ENCODE results near the gene SNRNP200.

The SNRNP200 gene

DNA sequence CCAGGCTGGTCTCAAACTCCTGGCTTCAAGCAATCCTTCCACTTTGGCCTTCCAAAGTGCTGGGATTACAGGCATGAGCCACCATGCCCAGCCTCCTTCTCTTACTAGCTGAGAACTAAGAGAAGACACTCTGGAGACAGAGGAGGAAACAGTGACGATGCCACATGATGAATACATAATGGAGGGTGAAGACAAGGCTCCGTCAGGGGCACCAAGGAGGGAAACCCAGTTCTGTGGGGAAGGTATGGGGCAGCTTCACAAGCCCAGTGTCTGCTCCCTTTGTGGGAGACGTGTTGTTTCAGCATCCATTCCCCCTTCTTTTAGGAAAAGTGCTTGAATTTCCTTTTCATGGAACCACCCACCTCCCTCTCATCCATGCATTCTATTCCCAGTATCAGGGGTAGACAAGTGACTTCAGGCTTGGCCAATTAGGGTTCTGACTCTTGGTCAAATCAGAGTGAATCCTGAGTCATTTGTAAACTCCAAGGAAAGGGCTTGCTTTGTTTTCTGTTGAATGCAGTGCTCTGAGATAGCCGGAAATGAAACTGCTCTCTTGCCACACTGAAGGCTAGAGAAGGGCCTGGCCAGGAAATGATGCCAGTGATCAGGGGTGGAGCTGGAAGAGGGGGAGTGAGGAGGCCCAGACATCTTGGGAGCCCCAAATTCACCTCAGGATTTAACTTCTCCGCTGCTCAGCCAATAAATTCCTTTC lies 63.3 kb downstream of the SNRNP200 start:
- Mint-ChIP-seq H3K27me3 (no peaks in the 10 kb centered on the region), H3K27ac (peak overlapping the region; percentile 95)

DNA sequence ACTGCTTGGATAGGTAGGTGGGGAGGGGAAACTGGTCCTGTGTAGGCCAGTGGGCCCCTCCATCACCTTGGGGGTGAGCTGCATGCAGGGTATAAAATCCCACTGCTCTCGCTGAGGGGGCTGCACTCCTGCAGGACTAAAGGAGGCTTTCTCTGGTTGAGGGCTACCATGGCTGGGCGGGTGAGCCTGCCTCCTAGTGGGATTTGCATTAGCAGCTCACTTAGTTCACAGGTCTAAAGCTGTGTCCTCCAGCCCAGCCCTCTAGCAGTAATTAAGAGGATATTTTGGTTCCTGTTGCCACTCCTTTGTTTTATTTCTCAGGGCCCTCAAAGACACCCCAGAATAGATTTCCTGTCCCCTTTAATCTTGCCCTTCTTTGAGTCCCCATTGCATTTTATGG lies 64.1 kb downstream of the SNRNP200 start:
- Mint-ChIP-seq H3K4me3 (peak overlapping the region; percentile 54), H3K4me1 (ENCODE audit: low read depth) (peaks cover 41% of the 10 kb centered on the region), H3K27ac (peak overlapping the region; percentile 95), H3K36me3 (ENCODE audit: low read depth) (peaks cover 3% of the 10 kb centered on the region), H3K9me3 (no peaks in the 10 kb centered on the region), H3K27me3 (no peaks in the 10 kb centered on the region)
- DNase-seq = no peak

More for the DNA sequence above, 63.3 kb downstream of the SNRNP200 start:
- Mint-ChIP-seq H3K9me3 (no peaks in the 10 kb centered on the region), H3K4me1 (ENCODE audit: low read depth) (peaks cover 46% of the 10 kb centered on the region), H3K4me3 (peak overlapping the region; percentile 54), H3K36me3 (ENCODE audit: low read depth) (peaks cover 3% of the 10 kb centered on the region)
- DNase-seq = peak; percentile 53

DNA sequence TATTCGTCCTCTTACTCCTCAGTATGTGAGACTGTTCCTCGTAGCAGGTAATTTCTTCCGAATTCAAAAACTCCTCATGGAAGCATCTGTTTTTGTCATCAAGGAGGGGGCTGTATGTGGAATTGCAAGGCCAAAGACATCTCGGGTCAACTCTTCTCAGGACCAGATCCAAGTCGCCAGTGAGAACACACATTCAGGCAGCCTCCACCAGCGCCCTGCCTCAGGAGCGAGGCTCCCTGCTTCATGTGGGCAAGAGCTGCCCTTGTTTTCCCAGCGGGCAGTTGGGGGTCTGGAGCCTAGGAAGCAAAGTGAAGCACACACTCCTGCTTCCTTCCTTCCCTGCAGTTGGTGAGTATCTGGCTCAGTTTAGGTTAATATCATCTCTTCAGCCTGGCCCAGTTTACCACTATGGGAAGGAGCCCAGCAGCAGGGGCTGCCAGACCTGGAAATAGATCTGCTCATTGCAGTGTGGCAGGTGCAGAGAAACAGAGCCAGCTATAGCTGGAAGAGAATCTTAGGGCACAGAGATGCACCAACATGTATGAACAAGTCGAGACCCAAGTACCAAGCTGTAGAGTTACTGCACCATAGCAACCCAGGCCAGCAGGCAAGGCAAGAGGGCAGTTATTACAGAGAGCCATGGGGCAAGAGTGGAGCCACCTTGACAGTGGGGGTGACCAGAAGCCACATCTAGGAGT lies 64.9 kb downstream of the SNRNP200 start:
- Mint-ChIP-seq H3K4me1 (ENCODE audit: low read depth) (peaks cover 34% of the 10 kb centered on the region), H3K4me3 (no peak overlapping the region), H3K27me3 (no peaks in the 10 kb centered on the region), H3K27ac (peak overlapping the region; percentile 95), H3K36me3 (ENCODE audit: low read depth) (peaks cover 3% of the 10 kb centered on the region), H3K9me3 (no peaks in the 10 kb centered on the region)
- DNase-seq = no peak

DNA sequence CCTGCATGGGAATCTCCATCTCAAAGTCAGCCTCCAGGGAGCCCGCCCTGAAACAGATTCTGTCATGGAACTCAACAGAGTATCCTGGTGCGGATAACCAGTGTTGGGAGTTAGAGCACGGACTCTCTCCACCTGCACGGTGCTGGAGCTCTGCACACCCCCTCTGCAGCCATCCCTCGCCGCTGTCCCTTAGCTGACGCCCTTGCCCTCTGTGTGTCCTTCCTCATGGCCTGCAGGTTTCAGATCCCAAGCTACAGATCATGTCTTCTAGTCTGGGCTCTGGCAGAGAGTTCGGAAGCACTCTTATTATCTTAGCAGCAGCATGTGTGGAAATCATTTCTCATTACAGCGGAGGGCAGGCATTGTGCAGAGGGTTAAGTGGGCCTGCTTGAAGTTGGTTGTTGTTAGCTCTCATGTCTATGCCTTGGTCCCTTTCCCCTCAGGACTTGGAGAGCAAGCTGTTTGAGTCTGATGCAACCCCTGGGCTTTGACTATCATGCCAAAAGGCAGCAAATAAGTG lies 65.5 kb downstream of the SNRNP200 start:
- Mint-ChIP-seq H3K9me3 (no peaks in the 10 kb centered on the region), H3K36me3 (ENCODE audit: low read depth) (peaks cover 1% of the 10 kb centered on the region), H3K4me3 (no peak overlapping the region), H3K27ac (no peak overlapping the region), H3K4me1 (ENCODE audit: low read depth) (peaks cover 30% of the 10 kb centered on the region), H3K27me3 (no peaks in the 10 kb centered on the region)
- DNase-seq = no peak

DNA sequence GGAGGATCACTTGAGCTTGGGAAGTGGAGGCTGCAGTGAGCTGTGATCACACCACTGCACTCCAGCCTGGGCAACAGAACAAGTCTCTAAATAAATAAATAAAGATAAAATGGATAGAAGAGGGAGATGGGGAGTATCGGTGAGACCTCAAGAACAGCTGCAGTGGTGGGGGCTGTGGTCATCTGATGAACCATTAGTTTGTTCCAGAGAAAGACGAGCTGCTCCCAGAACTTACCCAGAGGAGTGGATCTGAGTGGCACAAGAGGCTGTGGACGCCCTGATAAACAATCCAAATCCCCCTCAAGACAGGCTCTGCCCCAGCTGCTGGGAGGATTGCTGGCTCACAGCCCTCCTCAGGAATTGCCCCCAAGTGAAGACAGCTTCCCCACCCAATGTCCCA lies 66.3 kb downstream of the SNRNP200 start:
- no peak overlapping the region for H3K4me3 Mint-ChIP-seq
- no peak overlapping the region for H3K27ac Mint-ChIP-seq
- peaks cover 27% of the 10 kb centered on the region for H3K4me1 Mint-ChIP-seq (ENCODE audit: low read depth)
- no peaks in the 10 kb centered on the region for H3K36me3 Mint-ChIP-seq (ENCODE audit: low read depth)
- no peak for DNase-seq
- H3K27me3 Mint-ChIP-seq = no peaks in the 10 kb centered on the region
- no peaks in the 10 kb centered on the region for H3K9me3 Mint-ChIP-seq

DNA sequence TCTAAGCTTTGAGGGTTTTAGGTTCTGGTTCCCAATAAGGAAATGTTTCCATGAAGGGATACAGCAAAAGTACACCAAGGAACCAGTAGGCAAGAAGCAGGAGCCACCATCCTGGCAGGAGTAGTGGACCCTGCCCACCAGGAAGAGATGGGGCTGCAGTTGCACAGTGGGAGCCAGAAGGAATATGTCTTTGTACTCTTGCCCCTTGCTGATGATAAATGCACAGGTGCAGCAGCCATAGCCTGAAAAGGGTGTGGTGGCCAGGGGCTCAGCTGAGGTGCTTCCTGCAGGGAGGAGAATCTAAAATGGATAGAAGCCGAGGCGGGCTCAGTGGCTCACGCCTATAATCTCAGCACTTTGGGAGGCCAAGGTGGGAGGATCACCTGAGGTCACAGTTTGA lies 67.1 kb downstream of the SNRNP200 start:
- no peaks in the 10 kb centered on the region for H3K9me3 Mint-ChIP-seq

DNA sequence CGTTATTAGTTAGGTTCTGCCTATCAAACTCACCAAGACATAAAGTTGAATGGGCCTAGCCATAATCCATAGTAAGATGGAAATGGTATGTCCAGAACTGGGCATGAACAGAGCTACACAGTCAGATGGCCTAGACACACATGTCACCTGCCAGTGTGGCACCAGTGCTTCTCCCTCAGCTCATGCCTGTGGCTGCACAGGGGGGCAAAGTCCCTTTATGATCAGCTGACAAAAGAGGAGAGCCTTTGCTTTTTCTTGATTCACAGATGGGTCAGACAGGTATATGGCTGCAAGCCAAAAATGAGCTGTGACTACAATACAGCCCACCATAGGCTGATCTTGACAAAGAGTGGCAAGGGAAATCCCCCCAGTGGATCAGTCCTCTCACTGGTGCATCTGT lies 68.5 kb downstream of the SNRNP200 start:
- H3K4me1 Mint-ChIP-seq (ENCODE audit: low read depth) = peaks cover 14% of the 10 kb centered on the region
- H3K4me3 Mint-ChIP-seq = no peak overlapping the region
- H3K27ac Mint-ChIP-seq = no peak overlapping the region
- H3K9me3 Mint-ChIP-seq = no peaks in the 10 kb centered on the region
- H3K27me3 Mint-ChIP-seq = no peaks in the 10 kb centered on the region
- no peak for DNase-seq
- no peaks in the 10 kb centered on the region for H3K36me3 Mint-ChIP-seq (ENCODE audit: low read depth)

More for the DNA sequence above, 67.1 kb downstream of the SNRNP200 start:
- Mint-ChIP-seq H3K36me3 (ENCODE audit: low read depth) (no peaks in the 10 kb centered on the region), H3K4me1 (ENCODE audit: low read depth) (peaks cover 27% of the 10 kb centered on the region), H3K4me3 (no peak overlapping the region), H3K27ac (no peak overlapping the region), H3K27me3 (no peaks in the 10 kb centered on the region)
- no peak for DNase-seq

DNA sequence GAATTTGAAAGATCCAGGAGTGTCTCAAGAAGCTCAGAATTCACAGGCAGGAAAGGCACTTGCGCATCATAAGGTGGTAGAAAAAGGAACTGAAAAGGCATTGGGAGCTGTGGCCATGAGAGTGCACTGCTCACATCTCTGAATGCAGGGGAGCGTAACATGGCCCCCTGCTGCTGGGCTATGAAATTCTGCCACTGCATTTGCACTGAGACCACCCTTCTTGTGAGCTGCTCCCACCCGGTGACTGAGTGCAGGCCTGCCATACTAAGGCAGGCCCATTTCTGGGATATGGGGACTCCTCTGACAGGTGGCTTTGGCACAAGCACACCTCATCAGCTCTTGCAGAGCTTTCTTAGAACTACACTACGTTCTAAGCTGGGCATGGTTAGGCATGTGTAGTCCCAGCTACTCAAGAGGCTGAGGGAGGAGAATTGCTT lies 71.4 kb downstream of the SNRNP200 start:
- Mint-ChIP-seq H3K36me3 (ENCODE audit: low read depth) (no peaks in the 10 kb centered on the region), H3K27ac (no peak overlapping the region), H3K27me3 (no peaks in the 10 kb centered on the region), H3K4me1 (ENCODE audit: low read depth) (no peaks in the 10 kb centered on the region), H3K9me3 (no peaks in the 10 kb centered on the region), H3K4me3 (no peak overlapping the region)
- DNase-seq = no peak

DNA sequence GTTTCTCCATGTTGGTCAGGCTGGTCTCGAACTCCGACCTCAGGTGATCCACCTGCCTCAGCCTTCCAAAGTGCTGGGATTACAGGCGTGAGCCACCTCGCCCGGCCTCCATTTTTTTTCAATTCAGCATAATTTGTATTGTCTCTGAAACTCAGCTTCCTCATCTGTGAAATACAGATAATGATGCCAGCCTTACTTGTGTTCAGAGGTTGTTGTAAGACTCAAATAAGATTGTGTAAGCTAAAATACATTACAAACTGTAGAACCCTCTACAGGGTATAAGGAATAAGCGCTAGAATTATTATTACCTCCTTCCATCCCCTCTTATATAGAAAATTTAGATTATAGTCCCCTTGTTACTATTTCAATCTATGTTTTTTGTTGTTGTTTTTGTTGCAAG lies 71.9 kb downstream of the SNRNP200 start:
- DNase-seq = no peak
- no peak overlapping the region for H3K27ac Mint-ChIP-seq

DNA sequence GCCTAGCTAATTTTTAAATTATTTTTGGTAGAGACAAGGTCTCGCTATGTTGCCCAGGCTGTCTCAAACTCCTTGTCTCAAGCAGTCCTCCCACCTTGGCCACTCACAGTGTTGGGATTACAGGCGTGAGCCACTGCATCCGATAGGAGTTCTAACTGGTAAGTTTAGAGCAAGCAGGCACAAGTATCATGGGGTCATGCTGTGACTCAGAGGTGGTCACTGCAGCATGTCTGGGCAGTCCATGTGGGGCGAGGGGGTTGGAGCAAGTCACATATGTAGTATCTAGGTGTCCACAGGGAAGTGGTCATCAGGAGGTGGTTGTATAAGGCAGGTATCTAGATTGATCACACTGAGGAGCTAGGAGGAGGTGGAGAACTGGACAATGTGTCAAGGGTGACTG lies 74.0 kb downstream of the SNRNP200 start:
- DNase-seq = no peak
- H3K9me3 Mint-ChIP-seq = no peaks in the 10 kb centered on the region
- no peaks in the 10 kb centered on the region for H3K27me3 Mint-ChIP-seq
- H3K27ac Mint-ChIP-seq = no peak overlapping the region
- H3K4me3 Mint-ChIP-seq = no peak overlapping the region
- no peaks in the 10 kb centered on the region for H3K4me1 Mint-ChIP-seq (ENCODE audit: low read depth)
- peaks cover 2% of the 10 kb centered on the region for H3K36me3 Mint-ChIP-seq (ENCODE audit: low read depth)

More for the DNA sequence above, 71.9 kb downstream of the SNRNP200 start:
- no peaks in the 10 kb centered on the region for H3K4me1 Mint-ChIP-seq (ENCODE audit: low read depth)
- no peak overlapping the region for H3K4me3 Mint-ChIP-seq
- peaks cover 2% of the 10 kb centered on the region for H3K36me3 Mint-ChIP-seq (ENCODE audit: low read depth)
- no peaks in the 10 kb centered on the region for H3K27me3 Mint-ChIP-seq
- H3K9me3 Mint-ChIP-seq = no peaks in the 10 kb centered on the region

DNA sequence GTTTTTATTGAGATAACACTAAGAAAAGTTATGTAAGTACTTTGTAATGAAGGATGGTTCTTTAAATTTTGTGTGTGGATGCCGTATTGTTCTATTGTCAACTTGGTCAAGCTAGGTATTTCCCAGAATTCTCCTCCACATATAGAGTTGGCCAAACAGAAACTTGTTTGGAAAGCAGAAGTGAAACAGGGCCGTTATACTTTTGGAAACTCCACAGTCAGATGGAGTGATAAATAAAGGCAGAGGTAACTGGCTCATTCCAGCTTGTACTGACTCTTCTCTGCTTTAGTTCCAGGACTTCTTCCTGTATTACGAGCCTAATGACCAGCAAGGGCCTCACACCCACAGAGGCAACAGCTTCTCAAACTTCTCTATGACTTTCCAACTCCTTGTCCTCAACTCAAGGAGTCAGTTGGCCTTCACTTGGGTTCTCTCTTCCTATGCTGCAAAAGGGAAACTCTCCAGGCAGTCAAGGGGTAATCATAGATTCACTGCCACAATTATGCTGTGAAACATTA lies 80.3 kb downstream of the SNRNP200 start:
- Mint-ChIP-seq H3K9me3 (no peaks in the 10 kb centered on the region), H3K36me3 (ENCODE audit: low read depth) (peaks cover 5% of the 10 kb centered on the region), H3K27me3 (no peaks in the 10 kb centered on the region), H3K4me3 (no peak overlapping the region), H3K27ac (peak overlapping the region; percentile 48), H3K4me1 (ENCODE audit: low read depth) (peaks cover 5% of the 10 kb centered on the region)
- no peak for DNase-seq
